ENCODE results near the gene TMOD4.
"Not testable (repeated sequence)": the region's sequence is repeated elsewhere in the genome, so short reads cannot be mapped to it uniquely, and the experiment has no call there.

The TMOD4 gene

DNA sequence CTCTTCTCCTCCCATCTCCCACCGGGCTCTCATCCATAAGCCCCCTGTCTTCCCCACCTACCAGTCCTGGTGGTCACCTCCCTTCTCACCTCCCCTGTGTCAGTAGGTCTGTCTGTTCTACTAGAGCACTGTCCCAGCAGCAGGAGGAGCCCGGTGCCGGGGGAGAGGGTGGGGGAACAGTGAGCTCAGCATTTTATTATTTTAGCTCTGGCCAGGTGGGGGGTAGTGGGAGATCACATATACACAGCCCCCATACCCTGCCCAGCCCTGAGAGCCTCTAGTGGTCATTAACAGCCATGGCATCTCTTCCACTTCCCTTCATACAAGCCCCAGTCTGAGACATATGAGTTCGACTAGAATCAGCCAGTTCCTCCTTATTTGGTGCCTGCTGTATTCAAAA lies at the start of gene TMOD4:
TSS of gene TMOD4 (minus strand) at position 119 of the 400 bp plus-strand sequence. CDS start 1,106 bp downstream, outside the sequence.
- no peak for DNase-seq (ENCODE audit: low read depth in 2 of 2)

DNA sequence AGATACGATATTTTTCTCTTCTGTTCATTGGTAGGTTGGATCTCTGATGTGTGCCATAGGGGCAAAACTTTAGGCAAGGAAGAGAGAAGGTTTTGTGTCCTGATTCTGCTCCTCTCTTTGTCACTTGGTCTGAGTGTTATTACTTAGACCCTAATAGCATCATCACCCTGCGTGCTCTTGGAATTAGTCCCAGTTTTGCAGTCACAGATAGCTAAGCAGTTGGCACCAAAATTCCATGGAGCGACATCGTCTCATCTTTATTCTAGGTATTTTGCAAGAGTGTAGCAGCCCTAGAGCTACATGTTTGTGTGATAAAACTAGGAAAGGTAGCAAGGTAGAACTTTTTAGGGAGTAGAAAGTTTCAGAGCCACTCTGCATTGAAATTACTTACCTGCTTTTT lies 46.3 kb upstream of the TMOD4 start:
- no peak for DNase-seq (ENCODE audit: low read depth in 2 of 2)

DNA sequence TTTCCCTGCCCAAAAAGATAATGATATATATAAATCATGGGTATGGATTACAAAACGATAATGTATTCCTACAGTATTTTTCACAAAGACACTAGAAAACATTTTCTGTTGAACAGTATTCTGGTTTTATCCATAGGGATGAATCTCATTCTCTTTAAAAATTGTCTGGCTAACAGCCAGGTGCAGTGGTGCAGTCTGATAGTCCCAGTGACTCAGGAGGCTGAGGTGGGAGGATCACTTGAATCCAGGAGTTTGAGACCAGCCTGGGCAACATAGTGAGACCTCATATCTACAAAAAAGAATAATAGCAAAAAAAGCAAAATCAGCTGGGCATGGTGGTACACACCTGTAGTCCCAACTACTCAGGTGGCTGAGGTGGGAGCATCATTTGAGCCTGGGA lies 45.8 kb upstream of the TMOD4 start:
- no peak for DNase-seq (ENCODE audit: low read depth in 2 of 2)

DNA sequence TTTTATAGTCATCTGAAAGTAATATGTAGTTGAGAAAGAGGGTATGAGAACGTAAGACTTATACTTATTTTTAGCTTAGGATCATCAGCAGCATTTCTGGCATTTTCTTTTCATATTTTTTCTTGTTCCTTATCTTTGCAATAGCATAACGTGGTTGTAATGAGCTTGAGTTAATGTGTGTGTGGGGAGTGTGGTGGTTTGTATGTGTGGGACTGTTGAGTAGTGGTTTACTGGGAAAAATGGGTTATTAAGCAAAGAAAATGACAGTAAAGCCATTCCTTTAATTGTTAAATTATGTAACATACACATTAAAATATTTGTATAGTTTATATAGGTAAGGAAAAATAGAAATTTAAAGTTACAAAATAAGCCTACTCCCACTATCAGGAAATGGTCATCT lies 37.8 kb upstream of the TMOD4 start:
- no peak for DNase-seq (ENCODE audit: low read depth in 2 of 2)

DNA sequence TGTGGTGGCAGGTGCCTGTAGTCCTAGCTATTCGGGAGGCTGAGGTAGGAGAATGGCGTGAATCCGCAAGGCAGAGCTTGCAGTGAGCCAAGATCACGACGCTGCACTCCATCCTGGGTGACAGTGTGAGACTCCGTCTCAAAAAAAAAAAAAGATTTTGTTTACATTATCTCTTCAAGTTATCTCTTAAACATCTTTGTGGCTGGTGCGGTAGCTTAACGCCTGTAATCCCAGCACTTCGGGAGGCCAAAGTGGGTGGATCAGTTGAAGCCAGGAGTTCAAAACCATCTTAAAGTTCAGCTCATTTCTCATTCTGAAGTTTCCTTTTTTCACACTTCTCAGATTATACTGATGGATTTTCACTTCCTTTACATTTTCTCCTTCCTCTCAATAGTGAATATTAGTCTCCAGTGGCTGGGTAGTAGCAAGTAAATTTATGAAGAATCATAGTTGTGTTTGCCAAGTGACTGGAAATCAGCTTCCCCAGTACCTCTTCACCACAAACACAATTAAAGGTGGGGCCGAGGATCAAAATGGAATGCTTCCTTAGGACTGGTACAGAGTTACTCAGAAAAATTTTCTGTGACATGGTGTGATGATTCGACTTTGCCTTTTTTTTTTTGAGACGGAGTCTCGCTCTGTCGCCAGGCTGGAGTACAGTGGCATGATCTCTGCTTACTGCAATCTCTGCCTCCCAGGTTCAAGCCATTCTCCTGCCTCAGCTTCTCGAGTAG lies 36.4 kb upstream of the TMOD4 start:
- no peak for DNase-seq (ENCODE audit: low read depth in 2 of 2)

DNA sequence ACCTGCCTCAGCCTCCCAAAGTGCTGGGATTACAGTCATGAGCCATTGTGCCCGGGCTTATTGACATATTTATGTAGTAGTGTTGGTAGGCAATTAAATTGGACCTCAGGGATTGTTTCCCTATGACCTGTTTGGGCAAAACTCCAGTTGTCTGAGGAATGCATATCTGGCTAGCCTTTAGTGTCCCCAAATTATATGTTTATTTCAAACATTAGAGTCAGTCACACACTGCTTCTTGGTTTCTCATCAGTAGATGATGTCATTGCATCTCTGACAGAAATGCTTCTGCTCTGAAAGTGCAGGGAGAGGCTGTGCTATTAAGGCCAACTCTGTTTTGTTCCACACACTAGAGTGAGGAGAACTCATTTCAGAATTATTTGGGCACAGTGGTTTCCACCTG lies 35.0 kb upstream of the TMOD4 start:
- DNase-seq (ENCODE audit: low read depth in 2 of 2), result no peak

DNA sequence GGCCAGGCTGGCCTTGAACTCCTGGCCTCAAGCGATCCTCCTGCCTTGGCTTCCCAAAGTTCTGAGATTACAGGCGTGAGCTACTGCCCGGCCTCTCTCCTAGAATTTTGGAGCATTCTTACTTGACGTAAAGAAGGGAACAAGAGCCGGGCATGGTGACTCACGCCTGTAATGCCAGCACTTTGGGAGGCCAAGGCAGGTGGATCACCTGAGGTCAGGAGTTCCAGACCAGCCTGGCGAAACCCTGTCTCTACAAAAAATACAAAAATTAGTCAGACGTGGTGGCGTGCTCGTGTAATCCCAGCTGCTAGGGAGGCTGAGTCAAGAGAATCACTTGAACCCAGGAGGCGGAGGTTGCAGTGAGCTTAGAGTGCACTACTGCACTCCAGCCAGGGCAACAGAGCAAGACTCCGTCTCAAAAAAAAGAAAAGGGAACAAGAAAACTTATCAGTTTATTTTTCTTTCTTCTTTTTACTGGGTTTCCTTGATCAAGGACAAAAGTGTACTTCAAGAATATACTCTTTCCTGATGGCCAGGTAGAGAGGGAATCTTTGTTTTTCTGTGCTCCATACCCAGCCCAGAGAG lies 29.7 kb upstream of the TMOD4 start:
- not testable (repeated sequence) for DNase-seq (ENCODE audit: low read depth in 2 of 2)

DNA sequence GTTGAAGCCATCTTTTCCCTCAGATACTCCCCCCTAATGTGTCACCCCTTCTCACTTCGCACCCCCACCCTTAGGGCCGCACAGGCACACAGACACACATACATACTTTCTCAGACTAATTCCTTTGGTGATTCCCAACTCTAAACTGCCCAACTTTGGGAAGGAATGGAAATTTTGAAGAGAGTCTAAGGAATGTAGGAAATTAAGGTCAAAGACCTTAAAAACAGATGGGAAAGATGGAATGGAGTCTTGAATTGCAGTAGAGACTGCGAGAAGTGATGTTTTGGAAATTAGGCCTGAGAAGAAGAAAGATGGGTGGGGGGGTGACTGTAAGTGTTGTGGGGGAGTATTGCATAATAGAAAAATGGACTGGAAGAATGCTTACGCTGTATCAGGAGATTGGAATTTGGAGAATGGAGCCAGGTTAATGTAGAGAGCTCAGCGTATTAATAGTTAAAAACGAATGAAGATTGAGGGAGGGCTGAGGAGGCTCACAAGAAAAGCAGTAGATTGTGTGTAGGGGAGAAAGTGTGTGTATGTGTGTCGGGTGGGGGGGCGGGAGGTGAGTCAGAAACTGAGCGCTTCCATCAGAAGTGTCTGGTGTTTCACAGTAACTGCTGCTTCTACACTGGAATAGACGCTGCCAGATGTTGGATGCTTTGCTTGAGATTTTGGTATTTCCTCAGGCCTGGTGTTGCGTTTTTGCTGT lies 24.2 kb upstream of the TMOD4 start:
- DNase-seq (ENCODE audit: low read depth in 2 of 2), result peak in 1 of 2 donors; percentile 9

DNA sequence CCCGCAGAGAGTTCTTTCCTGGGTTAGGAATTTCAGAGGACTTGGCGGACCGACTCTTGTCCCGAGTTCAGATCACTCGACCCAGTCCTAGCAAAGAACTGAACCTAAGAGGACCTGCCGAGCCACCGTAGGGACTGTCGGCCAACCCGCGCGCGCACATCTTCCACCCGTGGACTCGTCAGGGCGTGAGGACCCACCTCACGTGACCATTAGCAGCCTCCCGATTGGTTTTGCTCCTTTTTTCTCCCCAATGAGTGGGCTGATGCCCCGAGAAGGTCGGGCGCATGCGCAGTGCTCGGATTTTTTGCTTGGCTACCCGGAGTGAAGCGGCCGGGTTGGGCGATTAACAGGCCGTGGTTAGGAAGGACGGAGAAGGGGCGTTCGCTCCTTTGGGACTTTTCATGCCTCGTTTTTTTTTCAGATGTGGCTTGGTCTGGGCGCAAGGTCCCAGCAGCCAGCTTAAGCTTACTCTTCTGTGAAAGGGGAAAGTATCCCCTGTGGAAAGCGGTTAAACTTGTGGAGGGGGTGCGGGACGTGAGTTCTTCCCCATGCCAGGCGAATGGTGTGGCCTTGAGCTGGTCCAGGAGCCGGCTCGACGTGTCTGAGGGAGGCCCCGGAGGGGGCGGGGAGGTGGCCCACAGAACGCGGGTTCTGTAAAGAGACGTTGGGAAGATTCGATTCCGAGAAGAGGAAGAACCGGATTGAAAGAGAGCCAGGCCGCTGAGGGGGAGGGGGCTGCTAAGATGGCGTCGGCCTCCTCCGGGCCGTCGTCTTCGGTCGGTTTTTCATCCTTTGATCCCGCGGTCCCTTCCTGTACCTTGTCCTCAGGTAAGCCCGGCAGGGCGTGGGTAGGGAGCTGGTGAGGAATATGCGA lies 22.7 kb upstream of the TMOD4 start, which contains the start of gene PIP5K1A:
TSS of gene PIP5K1A (plus strand) at position 299 of the 874 bp plus-strand sequence. CDS start at position 744, 445 bp downstream.
- DNase-seq (ENCODE audit: low read depth in 2 of 2), result peak; percentile 97 to 98

DNA sequence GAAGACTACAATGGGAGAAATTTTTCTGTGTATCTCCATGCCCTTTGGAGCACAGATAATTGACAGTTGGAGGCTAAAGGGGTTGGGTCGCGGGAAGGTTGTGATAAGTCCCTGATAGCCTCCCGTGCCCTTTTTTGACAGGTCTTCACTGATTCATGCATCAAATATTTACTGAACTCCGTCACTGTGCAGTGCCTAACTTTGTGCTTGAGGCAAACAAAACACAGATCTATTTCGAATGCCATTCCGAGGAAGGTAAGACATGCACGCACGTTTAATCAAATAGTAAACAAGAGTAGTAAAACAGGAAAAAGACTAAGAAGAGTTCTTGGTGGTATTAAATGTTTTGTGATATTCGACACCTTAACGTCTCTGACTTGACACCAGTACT lies 22.1 kb upstream of the TMOD4 start:
- DNase-seq (ENCODE audit: low read depth in 2 of 2), result no peak

DNA sequence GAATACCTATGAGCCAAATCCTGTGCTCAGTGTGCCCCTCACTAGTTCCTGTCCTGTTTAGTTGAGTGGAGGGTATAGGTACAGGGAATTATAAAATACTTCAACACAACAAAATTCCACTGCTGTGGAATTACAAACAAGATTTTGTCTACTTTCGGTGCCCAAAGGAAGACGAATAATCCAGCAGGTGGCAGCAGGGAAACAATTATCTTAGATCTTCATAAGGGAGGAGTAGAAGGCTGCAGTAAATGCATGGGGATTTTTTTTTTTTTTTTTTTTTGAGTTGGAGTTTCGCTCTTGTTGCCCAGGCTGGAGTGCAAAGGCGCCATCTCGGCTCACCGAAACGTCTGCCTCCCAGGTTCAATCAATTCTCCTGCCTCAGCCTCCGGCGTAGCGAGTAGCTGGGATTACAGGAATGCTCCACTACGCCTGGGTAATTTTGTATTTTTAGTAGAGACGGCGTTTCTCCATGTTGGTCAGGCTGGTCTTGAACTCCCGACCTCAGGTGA lies 20.6 kb upstream of the TMOD4 start:
- peak; percentile 5 to 21 for DNase-seq (ENCODE audit: low read depth in 2 of 2)

DNA sequence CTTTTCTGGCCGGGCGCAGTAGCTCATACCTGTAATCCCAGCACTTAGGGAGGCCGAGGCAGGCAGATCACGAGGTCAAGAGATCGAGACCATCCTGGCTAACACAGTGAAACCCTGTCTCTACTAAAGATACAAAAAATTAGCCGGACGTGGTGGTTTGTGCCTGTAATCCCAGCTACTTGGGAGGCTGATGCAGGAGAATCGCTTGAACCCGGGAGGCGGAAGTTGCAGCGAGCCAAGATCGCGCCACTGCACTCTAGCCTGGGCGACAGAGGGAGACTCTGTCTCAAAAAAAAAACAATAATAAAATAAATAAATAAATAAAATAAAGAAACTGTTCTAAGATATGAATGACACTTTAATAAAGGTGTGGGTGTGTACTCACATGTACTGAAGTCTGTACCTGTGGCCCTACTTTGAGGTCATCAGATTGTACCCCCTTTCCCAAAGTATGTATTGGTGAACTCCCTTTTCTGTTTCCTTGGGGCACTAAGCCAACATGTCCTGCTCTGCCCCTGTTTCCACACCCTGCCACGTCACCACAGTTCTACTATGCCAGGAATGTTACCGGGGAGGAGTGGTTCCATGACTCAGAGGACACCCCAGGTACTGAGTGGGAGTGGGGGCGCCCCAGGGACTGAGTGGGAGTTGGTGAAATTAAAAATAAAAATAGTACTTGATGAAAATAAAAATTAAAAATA lies 19.3 kb upstream of the TMOD4 start:
- not testable (repeated sequence) for DNase-seq (ENCODE audit: low read depth in 2 of 2)

DNA sequence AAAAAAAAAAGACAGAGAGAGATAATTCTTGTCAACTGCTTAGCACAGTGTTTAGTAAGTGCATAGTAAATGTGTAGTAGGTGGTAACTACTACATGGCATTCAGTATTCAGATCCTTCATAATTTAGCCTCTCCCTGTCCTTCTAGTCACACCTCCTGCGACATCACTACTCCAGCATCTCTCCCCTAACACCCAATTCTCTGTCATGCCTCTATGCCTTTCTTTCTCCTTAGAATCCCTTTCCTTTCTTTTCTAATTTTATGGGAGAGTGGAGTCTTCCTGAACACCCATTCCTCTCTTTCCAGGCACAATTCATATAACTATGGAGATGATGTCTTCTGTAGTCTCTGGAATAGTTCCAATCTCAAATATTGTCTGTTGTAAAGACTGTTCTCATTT lies 18.1 kb upstream of the TMOD4 start:
- DNase-seq (ENCODE audit: low read depth in 2 of 2), result no peak

DNA sequence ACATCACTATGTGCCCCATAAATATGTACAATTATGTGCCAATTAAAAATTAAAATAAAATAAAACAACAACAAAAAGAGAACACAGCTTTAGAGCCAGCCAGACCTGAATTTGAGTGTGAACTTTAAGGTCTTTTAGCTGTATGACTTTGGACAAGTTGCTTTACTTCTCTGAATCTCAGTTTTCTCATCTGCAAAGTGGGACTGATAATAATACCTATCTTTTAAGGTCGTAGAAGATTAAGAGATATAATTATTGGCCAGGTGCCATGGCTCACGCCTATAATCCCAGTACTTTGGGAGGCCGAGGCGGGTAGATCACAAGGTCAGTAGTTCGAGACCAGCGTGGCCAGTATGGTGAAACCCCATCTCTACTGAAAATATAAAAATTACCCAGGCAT lies 17.5 kb upstream of the TMOD4 start:
- no peak for DNase-seq (ENCODE audit: low read depth in 2 of 2)

DNA sequence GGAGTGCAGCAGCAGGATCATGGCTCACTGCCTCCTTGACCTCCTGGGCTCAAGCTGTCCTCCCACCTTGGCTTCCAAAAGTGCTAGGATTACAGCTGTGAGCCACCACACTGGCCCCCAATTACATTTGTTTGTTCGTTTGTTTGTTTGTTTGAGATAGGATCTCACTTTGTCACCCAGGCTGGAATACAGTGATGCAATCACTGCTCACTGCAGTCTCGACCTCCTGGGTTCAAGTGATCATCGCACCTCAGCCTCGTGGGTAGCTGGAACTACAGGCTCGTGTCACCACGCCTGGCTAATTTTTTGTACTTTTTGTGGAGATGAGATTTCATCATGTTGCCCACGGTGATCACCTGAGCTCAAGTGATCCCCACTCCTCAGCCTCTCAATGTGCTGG lies 16.3 kb upstream of the TMOD4 start:
- no peak for DNase-seq (ENCODE audit: low read depth in 2 of 2)

DNA sequence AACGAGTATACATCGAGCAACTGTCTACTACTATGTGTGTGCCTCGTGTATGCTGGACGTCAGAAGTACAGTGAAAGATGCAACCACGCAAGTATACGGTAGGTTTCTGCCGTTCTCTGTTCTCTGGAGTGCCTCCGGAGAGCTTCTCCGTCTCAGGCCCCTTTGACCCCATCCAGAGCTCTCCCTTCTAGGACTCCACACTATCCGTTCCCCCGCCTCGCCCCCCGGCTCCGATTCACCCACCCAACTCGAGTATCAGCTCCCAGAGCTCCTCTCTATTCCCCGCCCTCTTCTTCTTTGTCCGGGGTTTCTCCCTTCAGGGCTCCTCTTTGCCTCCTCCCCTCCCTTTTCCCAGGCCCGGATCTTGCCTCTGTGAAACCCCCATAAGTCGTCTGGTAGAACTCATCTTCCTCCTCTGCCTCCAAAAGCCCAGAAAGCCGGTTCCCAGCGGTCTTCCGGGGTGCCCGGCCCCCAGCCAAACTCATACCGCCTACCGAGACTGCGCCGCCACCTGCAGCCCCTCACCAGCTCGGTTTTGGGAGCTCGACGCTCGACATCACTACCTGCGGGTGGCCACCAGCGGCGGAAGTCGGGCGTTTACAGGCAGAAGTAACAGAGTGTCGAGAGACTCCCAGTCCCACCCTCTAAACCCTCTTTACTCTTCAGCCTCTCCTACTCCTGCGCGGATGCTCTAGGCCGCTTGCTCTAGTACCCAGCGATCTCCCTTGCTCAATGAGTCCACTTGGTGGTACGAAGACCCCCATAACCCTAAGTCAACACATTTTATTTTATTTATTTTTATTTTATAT lies 14.1 kb upstream of the TMOD4 start, which contains the start of gene VPS72:
TSS of gene VPS72 (minus strand) at position 561 of the 809 bp plus-strand sequence. CDS start at position 485, 76 bp downstream.
- DNase-seq (ENCODE audit: low read depth in 2 of 2), result peak; percentile 79 to 80

DNA sequence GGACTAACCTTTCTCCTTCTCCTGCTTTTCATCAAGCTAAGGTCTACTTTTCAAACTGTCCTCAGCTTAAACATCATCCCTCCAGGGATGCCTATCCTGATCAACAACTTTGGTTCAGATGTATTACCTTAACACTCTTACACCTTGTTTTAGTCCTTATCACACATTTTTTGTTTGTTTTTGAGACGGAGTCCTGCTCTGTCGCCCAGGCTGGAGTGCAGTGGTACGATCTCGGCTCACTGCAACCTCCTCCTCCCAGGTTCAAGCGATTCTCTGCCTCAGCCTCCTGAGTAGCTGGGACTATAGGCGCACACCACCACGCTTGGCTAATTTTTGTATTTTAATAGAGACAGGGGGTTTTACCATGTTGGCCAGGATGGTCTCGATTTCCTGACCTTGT lies 12.9 kb upstream of the TMOD4 start:
- DNase-seq (ENCODE audit: low read depth in 2 of 2), result not testable (repeated sequence)

DNA sequence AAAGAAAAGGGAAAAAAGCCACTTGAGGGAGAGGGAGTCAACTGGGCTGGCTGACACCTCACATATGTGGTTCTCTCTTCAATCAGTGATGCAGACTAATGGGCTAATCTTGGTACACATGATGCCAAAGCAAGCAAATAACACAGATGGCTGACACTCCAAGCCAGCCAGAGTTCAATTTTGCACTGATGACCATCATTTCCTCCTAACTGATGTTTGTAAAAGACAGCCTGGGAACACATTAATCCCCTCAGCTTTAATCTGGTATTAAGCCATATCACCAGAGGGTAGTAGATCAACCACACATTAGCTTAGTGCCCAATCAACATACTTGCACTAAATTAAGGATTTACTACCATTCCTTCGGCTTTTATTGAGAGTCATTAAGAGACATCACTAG lies 11.4 kb upstream of the TMOD4 start:
- no peak for DNase-seq (ENCODE audit: low read depth in 2 of 2)

DNA sequence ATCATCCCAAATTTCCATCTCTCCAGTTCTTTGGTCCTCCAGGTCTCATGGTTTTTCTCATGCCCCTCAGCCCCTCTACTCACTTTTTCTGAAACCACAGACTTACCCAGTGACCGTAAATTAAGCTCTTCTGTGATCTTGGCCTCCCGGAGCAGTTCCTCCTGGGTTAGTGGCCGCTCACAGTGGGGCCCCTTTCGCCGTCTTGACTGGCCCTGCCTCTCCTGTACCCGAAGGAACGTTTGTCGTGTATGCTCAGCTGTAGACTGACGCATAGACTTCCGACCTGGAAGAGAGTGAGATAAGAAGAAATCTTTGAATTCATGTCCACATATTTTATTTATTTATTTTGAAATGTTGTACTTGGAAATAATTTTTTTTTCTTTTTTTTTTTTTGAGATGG lies 8.4 kb upstream of the TMOD4 start:
- DNase-seq (ENCODE audit: low read depth in 2 of 2), result no peak

DNA sequence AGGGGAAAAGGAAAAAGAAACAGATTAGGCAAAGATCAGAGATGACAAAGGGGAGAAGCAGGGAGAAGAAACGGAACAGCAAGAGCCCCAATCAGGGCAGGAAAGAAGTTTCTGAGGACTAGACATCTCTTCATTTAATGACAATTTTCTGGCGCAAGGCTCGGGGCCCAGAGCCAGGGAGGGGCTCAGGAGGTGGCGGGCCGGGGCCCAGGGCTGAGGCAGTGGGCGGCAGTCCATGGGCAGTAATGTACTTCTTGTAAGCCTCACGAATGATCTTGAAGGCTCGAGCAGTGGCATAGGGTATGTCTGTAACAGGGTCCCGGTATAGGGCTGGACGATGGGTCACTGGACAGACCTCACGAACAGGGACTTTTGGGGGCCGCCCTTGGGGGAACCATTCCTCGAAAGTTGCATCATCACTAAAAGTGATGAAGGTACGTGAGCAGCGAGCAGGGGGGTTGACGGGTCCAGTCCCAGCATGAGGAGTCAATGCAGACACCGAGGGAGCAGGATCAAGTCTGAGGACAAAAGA lies 799 bp upstream of the TMOD4 start:
- no peak for DNase-seq (ENCODE audit: low read depth in 2 of 2)
